ENCODE data around the gene DDN. TPM values are rescaled to one million over a fixed set of nuclear protein-coding genes. Genes with fewer than 3 reads are reported as not detected.
A peak's percentile ranks its signal among the peaks of the same experiment; 100 is the strongest.

Gene DDN
- total RNA-seq, 1 donor: 0.21 TPM

- Histone ChIP-seq H3K4me3 (ENCODE audit: low read length) (no peak overlapping the region), H3K9me3 (ENCODE audit: low read depth, low read length) (no peaks in the 10 kb centered on the region), H3K27me3 (ENCODE audit: insufficient read depth, low read length) (peaks cover 72% of the 10 kb centered on the region), H3K4me1 (ENCODE audit: insufficient read depth, low read length) (peaks cover 54% of the 10 kb centered on the region)
These were observed 26.8 kb downstream of the DDN start for GRCh38 chr12:48972213-48972951.

- peaks cover 59% of the 10 kb centered on the region for H3K27me3 ChIP-seq (ENCODE audit: insufficient read depth, low read length)
- H3K9me3 ChIP-seq (ENCODE audit: low read depth, low read length): no peaks in the 10 kb centered on the region
- H3K4me3 ChIP-seq (ENCODE audit: low read length): no peak overlapping the region
- H3K4me1 ChIP-seq (ENCODE audit: insufficient read depth, low read length): peaks cover 49% of the 10 kb centered on the region
These were observed 28.4 kb downstream of the DDN start for GRCh38 chr12:48970702-48971334.

GRCh38 chr12:48969833-48970701 lies 29.1 kb downstream of the DDN start:
- H3K9me3 ChIP-seq (ENCODE audit: low read depth, low read length): no peaks in the 10 kb centered on the region
- no peak overlapping the region for H3K4me3 ChIP-seq (ENCODE audit: low read length)
- peaks cover 54% of the 10 kb centered on the region for H3K27me3 ChIP-seq (ENCODE audit: insufficient read depth, low read length)
- H3K4me1 ChIP-seq (ENCODE audit: insufficient read depth, low read length): peaks cover 49% of the 10 kb centered on the region

- H3K4me3 ChIP-seq (ENCODE audit: low read length): no peak overlapping the region
- peaks cover 49% of the 10 kb centered on the region for H3K4me1 ChIP-seq (ENCODE audit: insufficient read depth, low read length)
- H3K9me3 ChIP-seq (ENCODE audit: low read depth, low read length): no peaks in the 10 kb centered on the region
- H3K27me3 ChIP-seq (ENCODE audit: insufficient read depth, low read length): peaks cover 49% of the 10 kb centered on the region
These were observed 29.9 kb downstream of the DDN start for GRCh38 chr12:48969160-48969771.

GRCh38 chr12:48968467-48968866 lies 30.7 kb downstream of the DDN start:
- H3K4me3 ChIP-seq (ENCODE audit: low read length): no peak overlapping the region
- peaks cover 41% of the 10 kb centered on the region for H3K27me3 ChIP-seq (ENCODE audit: insufficient read depth, low read length)
- H3K9me3 ChIP-seq (ENCODE audit: low read depth, low read length): no peaks in the 10 kb centered on the region
- peaks cover 42% of the 10 kb centered on the region for H3K4me1 ChIP-seq (ENCODE audit: insufficient read depth, low read length)

GRCh38 chr12:48967991-48968390 lies 31.2 kb downstream of the DDN start:
- Histone ChIP-seq H3K4me1 (ENCODE audit: insufficient read depth, low read length) (peaks cover 38% of the 10 kb centered on the region), H3K9me3 (ENCODE audit: low read depth, low read length) (no peaks in the 10 kb centered on the region), H3K27me3 (ENCODE audit: insufficient read depth, low read length) (peaks cover 36% of the 10 kb centered on the region), H3K4me3 (ENCODE audit: low read length) (no peak overlapping the region)

GRCh38 chr12:48966177-48966895 lies 32.8 kb downstream of the DDN start:
- H3K4me1 ChIP-seq (ENCODE audit: insufficient read depth, low read length): peaks cover 22% of the 10 kb centered on the region
- no peak overlapping the region for H3K4me3 ChIP-seq (ENCODE audit: low read length)
- H3K9me3 ChIP-seq (ENCODE audit: low read depth, low read length): no peaks in the 10 kb centered on the region
- peaks cover 19% of the 10 kb centered on the region for H3K27me3 ChIP-seq (ENCODE audit: insufficient read depth, low read length)

GRCh38 chr12:48965298-48965838 lies 33.8 kb downstream of the DDN start:
- H3K4me1 ChIP-seq (ENCODE audit: insufficient read depth, low read length): peaks cover 12% of the 10 kb centered on the region

GRCh38 chr12:48961801-48962200 lies 37.4 kb downstream of the DDN start:
- no peak overlapping the region for H3K4me3 ChIP-seq (ENCODE audit: low read length)
- H3K4me1 ChIP-seq (ENCODE audit: insufficient read depth, low read length): peaks cover 9% of the 10 kb centered on the region
- H3K27me3 ChIP-seq (ENCODE audit: insufficient read depth, low read length): no peaks in the 10 kb centered on the region
- no peaks in the 10 kb centered on the region for H3K9me3 ChIP-seq (ENCODE audit: low read depth, low read length)

More at GRCh38 chr12:48965298-48965838, 33.8 kb downstream of the DDN start:
- Histone ChIP-seq H3K27me3 (ENCODE audit: insufficient read depth, low read length) (peaks cover 10% of the 10 kb centered on the region), H3K4me3 (ENCODE audit: low read length) (no peak overlapping the region), H3K9me3 (ENCODE audit: low read depth, low read length) (no peaks in the 10 kb centered on the region)

GRCh38 chr12:48961331-48961730 lies 37.8 kb downstream of the DDN start:
- H3K4me1 ChIP-seq (ENCODE audit: insufficient read depth, low read length): peaks cover 14% of the 10 kb centered on the region
- H3K27me3 ChIP-seq (ENCODE audit: insufficient read depth, low read length): no peaks in the 10 kb centered on the region
- no peak overlapping the region for H3K4me3 ChIP-seq (ENCODE audit: low read length)

GRCh38 chr12:48960834-48961233 lies 38.3 kb downstream of the DDN start:
- Histone ChIP-seq H3K4me1 (ENCODE audit: insufficient read depth, low read length) (peaks cover 19% of the 10 kb centered on the region), H3K4me3 (ENCODE audit: low read length) (no peak overlapping the region), H3K9me3 (ENCODE audit: low read depth, low read length) (no peaks in the 10 kb centered on the region), H3K27me3 (ENCODE audit: insufficient read depth, low read length) (no peaks in the 10 kb centered on the region)

More at GRCh38 chr12:48961331-48961730, 37.8 kb downstream of the DDN start:
- H3K9me3 ChIP-seq (ENCODE audit: low read depth, low read length): no peaks in the 10 kb centered on the region

GRCh38 chr12:48958049-48958388 lies 41.2 kb downstream of the DDN start:
- H3K27me3 ChIP-seq (ENCODE audit: insufficient read depth, low read length): no peaks in the 10 kb centered on the region
- no peaks in the 10 kb centered on the region for H3K9me3 ChIP-seq (ENCODE audit: low read depth, low read length)
- H3K4me1 ChIP-seq (ENCODE audit: insufficient read depth, low read length): peaks cover 37% of the 10 kb centered on the region
- no peak overlapping the region for H3K4me3 ChIP-seq (ENCODE audit: low read length)

- peaks cover 37% of the 10 kb centered on the region for H3K4me1 ChIP-seq (ENCODE audit: insufficient read depth, low read length)
- no peaks in the 10 kb centered on the region for H3K27me3 ChIP-seq (ENCODE audit: insufficient read depth, low read length)
- H3K9me3 ChIP-seq (ENCODE audit: low read depth, low read length): no peaks in the 10 kb centered on the region
- H3K4me3 ChIP-seq (ENCODE audit: low read length): peak within 1 kb of the TSS; percentile 94
These were observed 41.8 kb downstream of the DDN start, which contains the start of gene ARF3 for GRCh38 chr12:48957141-48958048. Gene ARF3, minus strand, starts transcription at chr12:48957487. Its CDS starts 16,392 bp downstream, at chr12:48941095.

All from mononuclear cell (primary cell).